Esophagus squamous epithelium (tissue), 5 donors: ENCODE measurements around the gene ULK4. TPM values are rescaled to one million over a fixed set of nuclear protein-coding genes. Genes with fewer than 3 reads are reported as not detected.

Experiments
- DNase-seq: peaks from one replicate; lab custom pipeline; 2025; lab: John Stamatoyannopoulos, UW
- H3K27ac ChIP-seq, 4 donors: fragments of 200-600 bp; sonication (generic); one replicate each; pipeline ENCODE4 v1.5.1; 2016 to 2019; ENCODE audit warnings: mild to moderate bottlenecking in 1 of 4
- H3K27me3 ChIP-seq, 4 donors: fragments of 200-600 bp; sonication (generic); 1 replicate in 3 of 4; 2 replicates in 1 of 4; pipeline versions ENCODE4 v1.5.1 to v1.6.0; 2017 to 2021; ENCODE audit warnings: antibody characterized with exemption in 1 of 4
- H3K36me3 ChIP-seq, 3 donors: fragments of 200-600 bp; sonication (generic); one replicate each; pipeline ENCODE4 v1.5.1; 2016 to 2019
- H3K4me1 ChIP-seq, 3 donors: fragments of 200-600 bp; sonication (generic); one replicate each; pipeline ENCODE4 v1.5.1; 2017 to 2019
- H3K4me3 ChIP-seq, 4 donors: fragments of 200-600 bp; sonication (generic); 1 replicate in 3 of 4; 2 replicates in 1 of 4; pipeline ENCODE4 v1.5.1; 2016 to 2019; ENCODE audit warnings: mild to moderate bottlenecking in 2 of 4, moderate library complexity in 1 of 4
- H3K9me3 ChIP-seq, 3 donors: fragments of 200-600 bp; sonication (generic); one replicate each; pipeline ENCODE4 v1.5.1; 2016 to 2019
- CTCF ChIP-seq, 6 experiments: fragments of 450-650 bp in 4 of 6; fragments of 200-600 bp in 2 of 6; sonication (generic) in 2 of 6; IDR thresholded peaks; one replicate each; pipeline ENCODE4 v1.5.1; 2016 to 2019; ENCODE audit warnings: antibody characterized with exemption in 6 of 6, mild to moderate bottlenecking in 4 of 6, moderate library complexity in 4 of 6
- POLR2A ChIP-seq, 4 donors: fragments of 450-650 bp; IDR thresholded peaks; one replicate each; pipeline ENCODE4 v1.6.1; 2017; ENCODE audit warnings: antibody characterized with exemption in 4 of 4, mild to moderate bottlenecking in 4 of 4, moderate library complexity in 3 of 4
- WGBS, 2 donors: methylation state at CpG; one replicate each; pipeline ENCODE4 v1.1.5; 2018; 5-methylcytosine and 5-hydroxymethylcytosine counted together
- intact Hi-C: fragments of 100-400 bp; cut with DNase I; formaldehyde crosslinking; loops from one replicate; pipeline ENCODE4 v1.15.0; 2022
- total RNA-seq, 4 donors: library from RNA; depleted of rRNA; stranded (reverse); fragments of >200 nt; gene quantifications; one replicate each; pipeline ENCODE4 v1.1.0, GENCODE V29; 2016
- donor health status: DM: yes; HTN: yes; CAD: no.

Gene ULK4
- total RNA-seq, 4 donors from 2014 or later: 2.2 to 11.4 (median 7.9) TPM

GRCh38 chr3:41600616-41601015, 361.3 kb downstream of the ULK4 start:
- H3K36me3 ChIP-seq: no peaks in the 10 kb centered on the region
- H3K9me3 ChIP-seq: no peaks in the 10 kb centered on the region
- WGBS, 2 donors: 34 to 43% methylated on average over 1 to 2 of the region's 2 CpGs
- no peak overlapping the region for H3K4me3 ChIP-seq
- DNase-seq: no peak
- H3K4me1 ChIP-seq: no peaks in the 10 kb centered on the region
- H3K27ac ChIP-seq: no peak overlapping the region
- intact Hi-C loops: no loop called here
- no peaks in the 10 kb centered on the region for H3K27me3 ChIP-seq
- TF ChIP-seq POLR2A (IDR thresholded peaks at IDR 0.05) (no peak), CTCF (IDR thresholded peaks at IDR 0.05) (no peak)

- Histone ChIP-seq H3K4me3 (no peak overlapping the region), H3K4me1 (no peaks in the 10 kb centered on the region), H3K27ac (no peak overlapping the region), H3K27me3 (no peaks in the 10 kb centered on the region), H3K9me3 (no peaks in the 10 kb centered on the region), H3K36me3 (no peaks in the 10 kb centered on the region)
- intact Hi-C loops: no loop called here
- no peak for DNase-seq
- TF ChIP-seq POLR2A (IDR thresholded peaks at IDR 0.05) (no peak), CTCF (IDR thresholded peaks at IDR 0.05) (no peak)
- 44 to 59% methylated on average over 1 of the region's 1 CpG for WGBS, 2 donors
Observed at GRCh38 chr3:41599127-41599484, 362.8 kb downstream of the ULK4 start.

- Histone ChIP-seq H3K27ac (no peak overlapping the region), H3K4me3 (no peak overlapping the region), H3K27me3 (no peaks in the 10 kb centered on the region), H3K36me3 (no peaks in the 10 kb centered on the region), H3K4me1 (no peaks in the 10 kb centered on the region), H3K9me3 (no peaks in the 10 kb centered on the region)
- intact Hi-C loops: no loop called here
- DNase-seq: no peak
- TF ChIP-seq CTCF (IDR thresholded peaks at IDR 0.05) (no peak), POLR2A (IDR thresholded peaks at IDR 0.05) (no peak)
- WGBS, 2 donors: 78 to 82% methylated on average over 8 of the region's 8 CpGs
Observed at GRCh38 chr3:41598402-41599126, 363.3 kb downstream of the ULK4 start.

GRCh38 chr3:41593774-41594173, 368.1 kb downstream of the ULK4 start:
- Histone ChIP-seq H3K4me3 (no peak overlapping the region), H3K9me3 (no peaks in the 10 kb centered on the region), H3K36me3 (no peaks in the 10 kb centered on the region), H3K27me3 (no peaks in the 10 kb centered on the region), H3K27ac (no peak overlapping the region), H3K4me1 (no peaks in the 10 kb centered on the region)
- 71 to 76% methylated on average over 5 of the region's 5 CpGs for WGBS, 2 donors
- intact Hi-C loops: no loop called here
- no peak for DNase-seq
- no peak for TF ChIP-seq POLR2A (IDR thresholded peaks at IDR 0.05)
- no peak for TF ChIP-seq CTCF (IDR thresholded peaks at IDR 0.05)

GRCh38 chr3:41592753-41593510, 369.0 kb downstream of the ULK4 start:
- Histone ChIP-seq H3K27me3 (no peaks in the 10 kb centered on the region), H3K36me3 (no peaks in the 10 kb centered on the region), H3K4me1 (no peaks in the 10 kb centered on the region), H3K9me3 (no peaks in the 10 kb centered on the region), H3K27ac (no peak overlapping the region), H3K4me3 (no peak overlapping the region)
- no peak for DNase-seq
- WGBS, 2 donors: 63 to 67% methylated on average over 2 of the region's 2 CpGs
- TF ChIP-seq POLR2A (IDR thresholded peaks at IDR 0.05): no peak
- no peak for TF ChIP-seq CTCF (IDR thresholded peaks at IDR 0.05)
- intact Hi-C loops: no loop called here
